Loucy (cell line): Measurements from ENCODE around the gene USF2.

Source experiments
- EZH2phosphoT487 ChIP-seq: fragments of 200-600 bp; IDR thresholded peaks from 2 replicates; pipeline ENCODE4 v1.6.1; 2018; ENCODE audit warnings: antibody characterized with exemption, mild to moderate bottlenecking, moderate library complexity, borderline replicate concordance
- TF ChIP-seq, protein P1 (sequence below): fragments of 200-600 bp; sonication (generic); conservative IDR thresholded peaks from 2 replicates; pipeline ENCODE4 v1.5.1; 2014; ENCODE audit warnings: mild to moderate bottlenecking, antibody characterized with exemption, low read length

DNA sequence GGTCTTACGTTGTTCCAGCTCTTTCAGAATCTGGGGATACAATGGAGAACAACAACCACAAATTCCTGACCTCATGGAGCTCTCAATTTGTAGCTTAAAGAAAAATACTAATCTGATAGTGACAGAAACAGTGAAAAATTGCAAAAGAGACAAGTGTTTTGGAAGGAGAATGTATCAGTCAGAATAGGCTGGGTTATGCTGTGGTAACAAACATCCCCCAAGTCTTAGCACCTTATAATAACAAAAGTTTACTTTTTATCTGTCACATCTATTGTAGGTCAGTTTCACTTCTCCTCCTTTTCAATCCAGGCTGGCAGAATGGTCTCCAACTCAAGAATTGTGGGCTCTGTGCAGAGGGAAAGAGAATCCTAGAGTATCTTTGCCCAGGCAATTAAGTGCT is 49.8 kb upstream of the USF2 start:
- TF ChIP-seq, protein P1, sequence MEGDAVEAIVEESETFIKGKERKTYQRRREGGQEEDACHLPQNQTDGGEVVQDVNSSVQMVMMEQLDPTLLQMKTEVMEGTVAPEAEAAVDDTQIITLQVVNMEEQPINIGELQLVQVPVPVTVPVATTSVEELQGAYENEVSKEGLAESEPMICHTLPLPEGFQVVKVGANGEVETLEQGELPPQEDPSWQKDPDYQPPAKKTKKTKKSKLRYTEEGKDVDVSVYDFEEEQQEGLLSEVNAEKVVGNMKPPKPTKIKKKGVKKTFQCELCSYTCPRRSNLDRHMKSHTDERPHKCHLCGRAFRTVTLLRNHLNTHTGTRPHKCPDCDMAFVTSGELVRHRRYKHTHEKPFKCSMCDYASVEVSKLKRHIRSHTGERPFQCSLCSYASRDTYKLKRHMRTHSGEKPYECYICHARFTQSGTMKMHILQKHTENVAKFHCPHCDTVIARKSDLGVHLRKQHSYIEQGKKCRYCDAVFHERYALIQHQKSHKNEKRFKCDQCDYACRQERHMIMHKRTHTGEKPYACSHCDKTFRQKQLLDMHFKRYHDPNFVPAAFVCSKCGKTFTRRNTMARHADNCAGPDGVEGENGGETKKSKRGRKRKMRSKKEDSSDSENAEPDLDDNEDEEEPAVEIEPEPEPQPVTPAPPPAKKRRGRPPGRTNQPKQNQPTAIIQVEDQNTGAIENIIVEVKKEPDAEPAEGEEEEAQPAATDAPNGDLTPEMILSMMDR: no peak
- no peak for TF ChIP-seq EZH2phosphoT487
